DMS153 treated with DMSO at 0.1 percent for 48 hours (cell line): ENCODE data around the gene S100A6.

ENCODE experiments used
- DNase-seq: peaks from one replicate; lab custom pipeline; 2025; ENCODE audit not compliant: unreplicated experiment; lab: John Stamatoyannopoulos, UW

Gene S100A6

GRCh38 chr1:153546796-153547559 is 11.2 kb upstream of the S100A6 start:
- DNase-seq, result no peak

GRCh38 chr1:153546371-153546770 is 10.6 kb upstream of the S100A6 start:
- DNase-seq, result no peak

- DNase-seq, result peak; percentile 98
Measured at GRCh38 chr1:153545067-153546055, 9.6 kb upstream of the S100A6 start, which contains the start of gene S100A4. Gene S100A4, minus strand, starts transcription at chr1:153545806. Its CDS starts 1,012 bp downstream, at chr1:153544794.

GRCh38 chr1:153544453-153545066 is 8.8 kb upstream of the S100A6 start:
- DNase-seq, result no peak

GRCh38 chr1:153543736-153544135 is 7.9 kb upstream of the S100A6 start:
- DNase-seq, result no peak

GRCh38 chr1:153542956-153543711 is 7.3 kb upstream of the S100A6 start:
- no peak for DNase-seq

- no peak for DNase-seq
Measured at GRCh38 chr1:153541641-153542590, 6.1 kb upstream of the S100A6 start.

- no peak for DNase-seq
Measured at GRCh38 chr1:153540394-153541361, 4.9 kb upstream of the S100A6 start, which contains the start of gene S100A5. Gene S100A5, minus strand, starts transcription at chr1:153540934. Its CDS starts 743 bp downstream, at chr1:153540191.

GRCh38 chr1:153539395-153540093 is 3.8 kb upstream of the S100A6 start:
- no peak for DNase-seq

GRCh38 chr1:153538315-153538821 is 2.6 kb upstream of the S100A6 start:
- no peak for DNase-seq

- DNase-seq, result no peak
Measured at GRCh38 chr1:153537376-153537730, 1.6 kb upstream of the S100A6 start.

GRCh38 chr1:153536671-153537375 is 1.0 kb upstream of the S100A6 start:
- DNase-seq, result no peak

- peak; percentile 67 for DNase-seq
Measured at GRCh38 chr1:153536012-153536670, 350 bp upstream of the S100A6 start.

- DNase-seq, result no peak
Measured at GRCh38 chr1:153534925-153535241, 908 bp downstream of the S100A6 start.

GRCh38 chr1:153534226-153534924 is 1.4 kb downstream of the S100A6 start:
- DNase-seq, result no peak

GRCh38 chr1:153533689-153534201 is 2.0 kb downstream of the S100A6 start:
- DNase-seq, result peak; percentile 66
